ENCODE results near the gene PCDHB14.
A peak's percentile ranks its signal among the peaks of the same experiment; 100 is the strongest.
"Not testable (repeated sequence)": the region's sequence is repeated elsewhere in the genome, so short reads cannot be mapped to it uniquely, and the experiment has no call there.

The PCDHB14 gene

GRCh38 chr5:141223112-141223783 lies at the start of gene PCDHB14:
Gene PCDHB14 (plus strand): TSS chr5:141223343. CDS start chr5:141223506, 163 bp downstream.
- peak; percentile 44 for DNase-seq

GRCh38 chr5:141174291-141175104 lies 48.6 kb upstream of the PCDHB14 start:
- not testable (repeated sequence) for DNase-seq

GRCh38 chr5:141175933-141176332 lies 47.2 kb upstream of the PCDHB14 start:
- DNase-seq, result no peak

GRCh38 chr5:141177577-141178191 lies 45.5 kb upstream of the PCDHB14 start, which contains the start of gene PCDHB8:
Gene PCDHB8 (plus strand): TSS chr5:141177790. CDS start chr5:141178035, 245 bp downstream.
- peak; percentile 45 for DNase-seq

GRCh38 chr5:141179371-141179770 lies 43.8 kb upstream of the PCDHB14 start:
- not testable (repeated sequence) for DNase-seq

GRCh38 chr5:141179876-141180275 lies 43.3 kb upstream of the PCDHB14 start:
- DNase-seq, result not testable (repeated sequence)

GRCh38 chr5:141180313-141180712 lies 42.8 kb upstream of the PCDHB14 start:
- DNase-seq, result no peak

- peak; percentile 28 for DNase-seq
Observed at GRCh38 chr5:141182248-141182647, 40.9 kb upstream of the PCDHB14 start, which contains the start of gene PCDHB16. Gene PCDHB16 (plus strand): TSS chr5:141182387. CDS start chr5:141182560, 173 bp downstream.

- DNase-seq, result not testable (repeated sequence)
Observed at GRCh38 chr5:141184117-141184855, 38.9 kb upstream of the PCDHB14 start.

GRCh38 chr5:141186897-141187512 lies 36.1 kb upstream of the PCDHB14 start, which contains the start of gene PCDHB9:
Gene PCDHB9 (plus strand): TSS chr5:141187161. CDS start chr5:141187319, 158 bp downstream.
- peak; percentile 63 for DNase-seq

GRCh38 chr5:141188682-141189081 lies 34.5 kb upstream of the PCDHB14 start:
- not testable (repeated sequence) for DNase-seq

- DNase-seq, result not testable (repeated sequence)
Observed at GRCh38 chr5:141189131-141189530, 34.0 kb upstream of the PCDHB14 start.

GRCh38 chr5:141192110-141192725 lies 30.9 kb upstream of the PCDHB14 start, which contains the start of gene PCDHB10:
Gene PCDHB10 (plus strand): TSS chr5:141192353. CDS start chr5:141192553, 200 bp downstream.
- DNase-seq, result peak; percentile 53

- not testable (repeated sequence) for DNase-seq
Observed at GRCh38 chr5:141194332-141194731, 28.8 kb upstream of the PCDHB14 start.

GRCh38 chr5:141196363-141196762 lies 26.8 kb upstream of the PCDHB14 start:
- DNase-seq, result no peak

GRCh38 chr5:141199359-141200235 lies 23.5 kb upstream of the PCDHB14 start, which contains the start of gene PCDHB11:
Gene PCDHB11 (plus strand): TSS chr5:141199627. CDS start chr5:141199775, 148 bp downstream.
- DNase-seq, result peak; percentile 64

GRCh38 chr5:141201126-141201525 lies 22.0 kb upstream of the PCDHB14 start:
- DNase-seq, result not testable (repeated sequence)

- not testable (repeated sequence) for DNase-seq
Observed at GRCh38 chr5:141201646-141202045, 21.5 kb upstream of the PCDHB14 start.

GRCh38 chr5:141208478-141208877 lies 14.7 kb upstream of the PCDHB14 start, which contains the start of gene PCDHB12:
Gene PCDHB12 (plus strand): TSS chr5:141208719. CDS start chr5:141208908, 189 bp downstream.
- peak; percentile 59 for DNase-seq

- DNase-seq, result not testable (repeated sequence)
Observed at GRCh38 chr5:141210281-141210680, 12.9 kb upstream of the PCDHB14 start.

Data from COR-L47 (cell line).